DND-41 (cell line): ENCODE results near the gene EPC2.

Experiments
- ATAC-seq: fragments of 200-7000 bp; cut with Tn5 transposase; 3 replicates; pipeline ENCODE4 v1.9.1; 2021; ENCODE audit warnings: low read depth; ENCODE audit not compliant: insufficient read depth
- DNase-seq: peaks from one replicate; pipeline ENCODE4 v3.0.0-alpha.2; 2020
- H2AFZ ChIP-seq: 2 replicates; pipeline ENCODE4 v1.6.0; 2012; ENCODE audit warnings: low read depth, low read length
- H3K27ac ChIP-seq: 2 replicates; pipeline ENCODE4 v1.5.1; 2012; ENCODE audit warnings: low read length, inconsistent platforms
- H3K27me3 ChIP-seq: fragments of 200-600 bp; sonication (generic); 2 replicates; pipeline ENCODE4 v1.6.0; 2012; ENCODE audit warnings: low read length, mild to moderate bottlenecking, inconsistent platforms; ENCODE audit not compliant: insufficient read depth, poor library complexity
- H3K36me3 ChIP-seq: 2 replicates; pipeline ENCODE4 v1.5.1; 2012; ENCODE audit warnings: low read length, inconsistent platforms; ENCODE audit not compliant: insufficient read depth
- H3K4me1 ChIP-seq: 2 replicates; pipeline ENCODE4 v1.5.1; 2012; ENCODE audit warnings: mild to moderate bottlenecking, low read length; ENCODE audit not compliant: insufficient read depth
- H3K4me2 ChIP-seq: 2 replicates; pipeline ENCODE4 v1.6.0; 2012; ENCODE audit warnings: mild to moderate bottlenecking, moderate library complexity, low read length, inconsistent platforms; ENCODE audit not compliant: insufficient read depth
- H3K4me3 ChIP-seq, 2 experiments: fragments of 200-600 bp in 1 of 2; shearing (Covaris generic) in 1 of 2; 2 replicates each; pipeline ENCODE4 v1.5.1; 2012 to 2016; ENCODE audit warnings: inconsistent platforms in 2 of 2, low read length in 2 of 2, mild to moderate bottlenecking in 2 of 2, low read depth in 1 of 2, moderate library complexity in 1 of 2
- H3K79me2 ChIP-seq: 2 replicates; pipeline ENCODE4 v1.6.0; 2012; ENCODE audit warnings: low read length, inconsistent platforms; ENCODE audit not compliant: insufficient read depth
- H3K9ac ChIP-seq: 2 replicates; pipeline ENCODE4 v1.6.0; 2012; ENCODE audit warnings: low read depth, mild to moderate bottlenecking, inconsistent platforms, low read length, moderate library complexity
- H3K9me3 ChIP-seq: 2 replicates; pipeline ENCODE4 v1.5.1; 2012; ENCODE audit warnings: low read length, moderate library complexity, mild to moderate bottlenecking, inconsistent platforms; ENCODE audit not compliant: insufficient read depth, severe bottlenecking
- H4K20me1 ChIP-seq: 2 replicates; pipeline ENCODE4 v1.6.0; 2012; ENCODE audit warnings: low read length; ENCODE audit not compliant: insufficient read depth
- CTCF ChIP-seq: IDR thresholded peaks from 2 replicates; pipeline ENCODE4 v1.5.1; 2012; ENCODE audit warnings: borderline replicate concordance, low read length, moderate library complexity, mild to moderate bottlenecking; ENCODE audit not compliant: poor library complexity, severe bottlenecking; ENCODE audit errors: extremely low read depth
- EZH2 ChIP-seq: IDR thresholded peaks from 3 replicates; pipeline ENCODE4 v1.6.1; 2012; ENCODE audit warnings: borderline replicate concordance, low read depth, mild to moderate bottlenecking, moderate library complexity, low read length, inconsistent platforms; ENCODE audit not compliant: severe bottlenecking

EPC2 gene

DNA sequence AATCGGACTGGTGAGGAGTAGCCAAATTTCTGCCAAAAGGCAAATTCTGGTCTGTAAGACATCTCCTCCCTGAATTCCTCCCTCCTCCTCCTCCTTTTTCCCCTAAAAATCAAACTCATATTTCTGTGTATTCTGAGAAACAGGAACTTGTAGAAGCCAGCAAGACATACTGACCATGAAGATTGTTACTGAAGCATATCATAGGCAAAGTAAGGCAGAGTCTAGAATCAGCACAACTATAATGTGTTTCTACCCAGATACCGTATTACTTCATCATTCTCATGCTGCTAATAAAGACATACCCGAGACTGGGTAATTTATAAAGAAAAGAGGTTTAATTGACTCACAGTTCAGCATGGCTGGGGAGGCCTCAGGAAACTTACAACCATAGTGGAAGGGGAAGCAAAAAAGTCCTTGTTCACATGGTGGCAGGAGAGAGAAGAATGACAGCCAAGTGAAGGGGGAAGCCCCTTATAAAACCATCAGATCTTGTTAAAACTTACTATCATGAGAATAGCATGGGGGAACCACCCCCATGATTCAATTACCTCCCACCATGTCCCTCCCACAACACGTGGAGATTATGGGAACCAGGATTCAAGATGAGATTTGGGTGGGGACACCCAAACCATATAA lies 24.9 kb upstream of the EPC2 start:
- H4K20me1 ChIP-seq = no peaks in the 10 kb centered on the region
- H3K4me2 ChIP-seq = no peak overlapping the region
- no peak overlapping the region for H3K27ac ChIP-seq
- H3K36me3 ChIP-seq = no peaks in the 10 kb centered on the region
- DNase-seq = no peak
- no peak overlapping the region for H3K9ac ChIP-seq
- H3K79me2 ChIP-seq = no peaks in the 10 kb centered on the region
- H3K27me3 ChIP-seq = peaks cover 9% of the 10 kb centered on the region
- no peak for TF ChIP-seq EZH2
- TF ChIP-seq CTCF = no peak
- H3K9me3 ChIP-seq = no peaks in the 10 kb centered on the region
- no peak overlapping the region for H3K4me3 ChIP-seq
- no peak for ATAC-seq
- H3K4me1 ChIP-seq = no peaks in the 10 kb centered on the region
- no peak overlapping the region for H2AFZ ChIP-seq

DNA sequence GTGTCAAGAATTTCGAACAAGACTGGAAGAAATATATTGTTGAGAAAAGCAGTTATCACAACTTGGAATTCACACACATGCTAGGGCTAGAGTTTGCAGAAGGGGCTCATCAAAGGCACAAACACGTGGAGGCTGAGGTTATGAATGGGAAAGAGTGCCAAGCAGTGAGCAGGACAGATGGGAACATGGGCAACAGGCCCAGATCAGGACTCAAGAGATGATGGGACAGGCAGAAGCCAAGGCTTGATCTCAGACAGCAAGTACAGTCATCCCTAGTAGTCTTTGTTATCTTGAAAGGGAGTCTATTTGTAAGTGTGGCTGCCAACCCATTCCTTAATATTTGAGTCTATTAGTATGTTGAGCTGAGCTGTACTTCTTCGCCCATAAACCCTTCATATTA lies 22.2 kb upstream of the EPC2 start:
- H3K79me2 ChIP-seq = no peaks in the 10 kb centered on the region
- no peak for TF ChIP-seq CTCF
- no peak for TF ChIP-seq EZH2
- H2AFZ ChIP-seq = no peak overlapping the region
- no peaks in the 10 kb centered on the region for H3K36me3 ChIP-seq
- DNase-seq (no peak), ATAC-seq (no peak)
- no peaks in the 10 kb centered on the region for H3K4me1 ChIP-seq
- H3K4me2 ChIP-seq = no peak overlapping the region
- no peak overlapping the region for H3K9ac ChIP-seq
- H4K20me1 ChIP-seq = no peaks in the 10 kb centered on the region
- no peak overlapping the region for H3K27ac ChIP-seq
- H3K4me3 ChIP-seq = no peak overlapping the region
- H3K27me3 ChIP-seq = no peaks in the 10 kb centered on the region
- no peaks in the 10 kb centered on the region for H3K9me3 ChIP-seq

GRCh38 chr2:148623086-148623485 lies 21.5 kb upstream of the EPC2 start:
- Histone ChIP-seq H2AFZ (no peak overlapping the region), H3K27me3 (no peaks in the 10 kb centered on the region), H3K4me2 (no peak overlapping the region), H3K9me3 (no peaks in the 10 kb centered on the region), H3K79me2 (no peaks in the 10 kb centered on the region), H4K20me1 (no peaks in the 10 kb centered on the region), H3K4me1 (no peaks in the 10 kb centered on the region), H3K9ac (no peak overlapping the region), H3K4me3 (no peak overlapping the region), H3K36me3 (no peaks in the 10 kb centered on the region), H3K27ac (no peak overlapping the region)
- ATAC-seq (no peak), DNase-seq (no peak)
- TF ChIP-seq CTCF (no peak), EZH2 (no peak)
